ENCODE data around the gene PLCE1. TPM values are rescaled to one million over a fixed set of nuclear protein-coding genes. Genes with fewer than 3 reads are reported as not detected.

PLCE1 gene
- total and polyA plus RNA-seq, 2 of the 4 experiments (the other 2 are of a cell fraction): 2.2 to 4.5 TPM

- CTCF ChIA-PET: no interaction called here
- WGBS, 2 experiments (ENCODE audit: extremely low coverage in 2 of 2, insufficient read length in 1 of 2): no CpG with 5 or more reads among the region's 2 CpGs
- BruUV-seq (replicated peaks): no TSS peak
These were observed 17.6 kb downstream of the PLCE1 start for GRCh38 chr10:94011296-94011695.

More at GRCh38 chr10:94011296-94011695, 17.6 kb downstream of the PLCE1 start:
- no peak overlapping the region for H3K23ac ChIP-seq (ENCODE audit: low read depth, low read length)
- no peak overlapping the region for H3K4me2 ChIP-seq (ENCODE audit: low read depth, low read length)
- DNase-seq: no peak
- H3K4me1 ChIP-seq (ENCODE audit: control insufficient read depth, insufficient read depth, low read length): peaks cover 3% of the 10 kb centered on the region
- intact Hi-C loops (cut with micrococcal nuclease) (no loop called here), dilution Hi-C loops (cut with HindIII; ENCODE audit: low sequenced_read_pairs, unreplicated experiment) (no loop called here), in situ Hi-C loops (cut with MboI; ENCODE audit: low sequenced_read_pairs) (no loop called here)
- no peak overlapping the region for H2AK9ac ChIP-seq (replicated peaks; ENCODE audit: low read depth, low read length, poor library complexity)
- H2BK120ac ChIP-seq (ENCODE audit: low read depth, low read length): no peak overlapping the region
- H3K9ac ChIP-seq (ENCODE audit: low read depth, low read length): no peak overlapping the region
- no peak for ATAC-seq (ENCODE audit: low read depth)
- no peak overlapping the region for H2BK15ac ChIP-seq (ENCODE audit: low read depth, low read length)
- no peak overlapping the region for H2AK5ac ChIP-seq (ENCODE audit: low read depth, low read length)
- no peak overlapping the region for H4K91ac ChIP-seq (ENCODE audit: insufficient read depth, low read depth, low read length)
- no peak overlapping the region for H4K5ac ChIP-seq (ENCODE audit: low read depth, low read length)
- no peak overlapping the region for H3K4me3 ChIP-seq (ENCODE audit: insufficient read depth, low read depth, low read length)
- H4K20me1 ChIP-seq (ENCODE audit: insufficient read depth, low read length): no peaks in the 10 kb centered on the region; the same call in 1 of the 2 replicates
- H2BK20ac ChIP-seq (ENCODE audit: low read depth, low read length): no peak overlapping the region
- no peaks in the 10 kb centered on the region for H3K36me3 ChIP-seq (ENCODE audit: control insufficient read depth, insufficient read depth, low read length)
- H3K27me3 ChIP-seq (ENCODE audit: control insufficient read depth, insufficient read depth, low read length): no peaks in the 10 kb centered on the region
- H3K56ac ChIP-seq (ENCODE audit: extremely low read depth, insufficient read depth, low read length): no peak overlapping the region
- H3K79me1 ChIP-seq (ENCODE audit: low read depth in 1 of 2, low read length in 2 of 2): no peaks in the 10 kb centered on the region
- no peak overlapping the region for H4K8ac ChIP-seq (ENCODE audit: low read depth in 2 of 2, low read length in 2 of 2)
- H3K18ac ChIP-seq (ENCODE audit: low read depth, low read length): no peak overlapping the region
- no peaks in the 10 kb centered on the region; the same call in 1 of the 2 replicates for H3K9me3 ChIP-seq (ENCODE audit: control insufficient read depth, insufficient read depth, low read length)
- no peak overlapping the region for H3K14ac ChIP-seq (replicated peaks; ENCODE audit: low read depth, low read length)
- H2BK5ac ChIP-seq (ENCODE audit: low read depth, low read length, poor library complexity, severe bottlenecking): no peak overlapping the region
- no peak for TF ChIP-seq USF2 (IDR thresholded peaks at IDR 0.05; ENCODE audit: low read depth, low read length)
- no peak for TF ChIP-seq MAFK (IDR thresholded peaks at IDR 0.05; ENCODE audit: low read depth, low read length)
- no peak for TF ChIP-seq CHD1 (IDR thresholded peaks at IDR 0.05; ENCODE audit: low read depth, low read length)
- TF ChIP-seq MXI1 (IDR thresholded peaks at IDR 0.05; ENCODE audit: borderline replicate concordance, low read depth, low read length): no peak
- no peak for TF ChIP-seq RFX5 (IDR thresholded peaks at IDR 0.05; ENCODE audit: low read depth, low read length)
- TF ChIP-seq FOS (IDR thresholded peaks at IDR 0.05; ENCODE audit: low read depth, low read length): no peak
- TF ChIP-seq MAZ (IDR thresholded peaks at IDR 0.05; ENCODE audit: borderline replicate concordance, low read depth, low read length): no peak
- TF ChIP-seq RCOR1 (IDR thresholded peaks at IDR 0.05; ENCODE audit: insufficient replicate concordance, low read length): no peak
- no peak for TF ChIP-seq BHLHE40 (IDR thresholded peaks at IDR 0.05; ENCODE audit: low read depth, low read length)
- no peak for TF ChIP-seq RAD21 (IDR thresholded peaks at IDR 0.05; ENCODE audit: low read length)
- no peak for TF ChIP-seq ELK1 (IDR thresholded peaks at IDR 0.05; ENCODE audit: borderline replicate concordance, low read depth, low read length)
- no peak for TF ChIP-seq NFE2L2 (IDR thresholded peaks at IDR 0.05; ENCODE audit: low read depth, low read length)
- no peak for TF ChIP-seq POLR2A (IDR thresholded peaks at IDR 0.05; ENCODE audit: low read depth, low read length)
- no peak for TF ChIP-seq SMC3 (IDR thresholded peaks at IDR 0.05; ENCODE audit: low read depth, low read length)
- TF ChIP-seq CTCF (conservative IDR thresholded peaks at IDR 0.05; ENCODE audit: low read depth, low read length): no peak
- TF ChIP-seq CEBPB (IDR thresholded peaks at IDR 0.05; ENCODE audit: low read depth, low read length): no peak
- H3K27ac ChIP-seq (ENCODE audit: insufficient read depth, low read length): no peak overlapping the region
- H2AFZ ChIP-seq (replicated peaks; ENCODE audit: low read length, poor library complexity): no peak overlapping the region
- POLR2A ChIA-PET (ENCODE audit: unreplicated experiment): no interaction called here
- H3K9me1 ChIP-seq (ENCODE audit: insufficient read depth, low read length): peaks cover 4% of the 10 kb centered on the region
- no peak overlapping the region for H3K4ac ChIP-seq (ENCODE audit: low read depth, low read length)
